GM10266 (cell line): ENCODE data around the gene WWOX.

Source experiments
- DNase-seq: peaks from one replicate; pipeline ENCODE4 v3.0.0; 2012; ENCODE audit errors: extremely low spot score
- TF ChIP-seq, protein P1 (sequence below): IDR thresholded peaks from 2 replicates; pipeline ENCODE4 v1.5.1; 2012; ENCODE audit warnings: mild to moderate bottlenecking, low read depth; ENCODE audit not compliant: control insufficient read depth, insufficient read depth; ENCODE audit errors: missing control alignments

The WWOX gene

DNA sequence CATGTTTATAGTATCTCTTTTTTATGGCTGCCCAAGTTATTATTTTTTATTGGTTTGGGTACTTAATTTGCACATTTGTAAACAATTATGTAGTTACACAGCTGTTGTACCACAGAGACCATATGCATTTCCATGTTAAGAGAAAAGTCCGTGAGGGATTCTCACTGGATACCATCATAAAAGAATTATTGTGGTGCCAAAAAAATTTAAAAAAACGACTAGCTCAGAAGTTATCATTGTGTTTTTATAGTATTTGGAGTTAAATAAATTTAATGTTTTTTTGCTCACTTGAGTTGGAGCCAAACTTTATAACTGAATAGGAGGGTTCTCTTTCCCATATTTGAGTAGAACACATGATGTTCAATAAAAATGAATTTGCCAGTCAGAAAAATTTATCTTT lies 618.7 kb downstream of the WWOX start:
- DNase-seq = no peak
- TF ChIP-seq, protein P1, sequence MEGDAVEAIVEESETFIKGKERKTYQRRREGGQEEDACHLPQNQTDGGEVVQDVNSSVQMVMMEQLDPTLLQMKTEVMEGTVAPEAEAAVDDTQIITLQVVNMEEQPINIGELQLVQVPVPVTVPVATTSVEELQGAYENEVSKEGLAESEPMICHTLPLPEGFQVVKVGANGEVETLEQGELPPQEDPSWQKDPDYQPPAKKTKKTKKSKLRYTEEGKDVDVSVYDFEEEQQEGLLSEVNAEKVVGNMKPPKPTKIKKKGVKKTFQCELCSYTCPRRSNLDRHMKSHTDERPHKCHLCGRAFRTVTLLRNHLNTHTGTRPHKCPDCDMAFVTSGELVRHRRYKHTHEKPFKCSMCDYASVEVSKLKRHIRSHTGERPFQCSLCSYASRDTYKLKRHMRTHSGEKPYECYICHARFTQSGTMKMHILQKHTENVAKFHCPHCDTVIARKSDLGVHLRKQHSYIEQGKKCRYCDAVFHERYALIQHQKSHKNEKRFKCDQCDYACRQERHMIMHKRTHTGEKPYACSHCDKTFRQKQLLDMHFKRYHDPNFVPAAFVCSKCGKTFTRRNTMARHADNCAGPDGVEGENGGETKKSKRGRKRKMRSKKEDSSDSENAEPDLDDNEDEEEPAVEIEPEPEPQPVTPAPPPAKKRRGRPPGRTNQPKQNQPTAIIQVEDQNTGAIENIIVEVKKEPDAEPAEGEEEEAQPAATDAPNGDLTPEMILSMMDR = no peak

DNA sequence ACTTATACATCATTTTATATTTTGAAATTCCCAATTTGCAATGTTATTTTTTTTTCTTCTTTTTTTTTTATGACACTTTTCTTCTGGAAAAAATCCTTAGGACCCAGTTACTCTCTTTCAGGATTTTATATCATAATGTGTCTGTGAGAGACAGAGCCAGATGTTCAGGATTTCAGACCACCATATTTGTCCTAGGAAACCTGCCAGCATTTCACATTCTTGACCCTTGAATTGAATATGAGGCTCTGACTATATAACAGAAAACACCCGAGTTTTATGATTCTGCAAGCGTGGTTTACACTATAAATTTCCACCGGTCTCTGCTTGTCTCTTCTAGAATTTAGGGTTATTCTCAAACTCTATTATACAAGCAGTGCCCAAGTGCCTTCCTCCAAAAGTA lies 621.0 kb downstream of the WWOX start:
- TF ChIP-seq, protein P1 = no peak
- DNase-seq = no peak

DNA sequence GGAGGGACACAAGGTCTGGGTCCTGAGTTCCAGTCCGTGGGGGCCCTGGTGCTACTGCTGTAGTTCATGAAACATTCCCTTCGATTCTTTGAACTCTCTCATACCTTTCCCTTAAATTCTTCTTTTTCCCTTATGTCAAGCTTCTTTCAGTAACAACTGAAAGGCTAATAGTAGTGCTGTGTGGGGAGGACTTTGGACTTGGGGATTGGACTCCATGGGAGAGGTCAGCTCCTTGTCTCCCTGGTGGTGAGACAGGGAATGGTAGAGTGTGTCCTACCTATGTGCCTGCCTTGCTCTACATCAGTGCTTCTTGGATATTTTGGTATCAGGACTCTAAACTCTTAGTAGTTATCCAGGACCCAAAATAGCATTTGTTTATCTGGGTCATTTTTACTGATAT lies 628.1 kb downstream of the WWOX start:
- TF ChIP-seq, protein P1 = no peak
- DNase-seq = no peak

DNA sequence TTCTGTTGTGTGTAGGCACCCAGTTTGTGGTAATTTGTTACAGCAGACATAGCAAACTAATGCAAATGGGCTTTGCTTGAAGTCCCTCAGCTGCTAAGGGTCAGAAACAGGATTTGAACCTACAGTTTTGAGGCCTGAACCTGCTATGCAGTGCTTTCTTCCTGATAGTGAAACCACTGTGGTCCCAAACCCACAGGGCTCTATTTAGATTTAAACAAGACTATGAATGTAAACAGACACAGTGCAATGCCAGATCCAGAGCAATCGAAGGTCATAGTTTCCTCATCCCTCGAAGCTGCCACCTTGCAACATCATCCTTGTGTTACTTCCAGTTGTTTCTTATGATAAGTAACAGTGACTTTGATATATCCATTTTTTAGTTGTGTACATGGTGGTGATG lies 630.2 kb downstream of the WWOX start:
- no peak for DNase-seq
- TF ChIP-seq, protein P1 = no peak

DNA sequence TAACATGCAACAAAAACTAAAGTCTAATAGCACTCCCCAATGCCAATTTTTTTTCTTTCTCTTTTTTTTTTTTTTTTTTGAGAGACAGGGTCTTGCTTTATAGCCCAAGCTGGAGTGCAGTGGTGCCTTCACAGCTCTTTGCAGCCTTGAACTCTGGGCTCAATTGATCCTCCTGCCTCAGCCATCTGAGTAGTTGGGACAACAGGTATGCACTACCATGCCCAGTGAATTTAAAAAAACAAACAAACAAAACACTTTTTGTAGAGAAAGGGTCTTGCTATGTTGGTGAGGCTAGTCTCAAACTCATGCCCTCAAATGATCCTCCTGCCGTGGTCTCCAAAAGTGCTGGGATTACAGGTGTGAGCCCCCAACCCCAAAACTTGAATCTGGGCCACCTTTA lies 632.3 kb downstream of the WWOX start:
- no peak for DNase-seq
- TF ChIP-seq, protein P1 = no peak

DNA sequence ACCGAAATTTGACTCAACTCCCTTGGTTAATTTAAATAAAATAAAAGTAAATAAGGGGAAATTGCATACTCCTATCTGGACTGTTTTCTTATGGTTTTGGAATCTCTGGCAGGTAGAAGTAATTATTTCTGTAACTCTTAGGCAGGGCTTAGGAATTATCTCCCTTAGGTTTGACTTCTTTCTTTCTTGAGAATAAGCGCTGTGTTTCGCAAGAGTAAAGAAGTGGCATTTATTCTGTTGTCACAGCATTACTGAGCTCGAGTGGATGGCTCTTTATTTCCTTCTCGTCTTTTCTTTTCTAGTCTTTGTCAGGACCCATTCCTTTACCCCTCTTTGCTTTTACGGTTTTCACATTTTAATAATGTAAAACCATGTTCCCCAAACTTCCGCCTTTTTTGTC lies 633.2 kb downstream of the WWOX start:
- no peak for DNase-seq
- TF ChIP-seq, protein P1 = no peak

DNA sequence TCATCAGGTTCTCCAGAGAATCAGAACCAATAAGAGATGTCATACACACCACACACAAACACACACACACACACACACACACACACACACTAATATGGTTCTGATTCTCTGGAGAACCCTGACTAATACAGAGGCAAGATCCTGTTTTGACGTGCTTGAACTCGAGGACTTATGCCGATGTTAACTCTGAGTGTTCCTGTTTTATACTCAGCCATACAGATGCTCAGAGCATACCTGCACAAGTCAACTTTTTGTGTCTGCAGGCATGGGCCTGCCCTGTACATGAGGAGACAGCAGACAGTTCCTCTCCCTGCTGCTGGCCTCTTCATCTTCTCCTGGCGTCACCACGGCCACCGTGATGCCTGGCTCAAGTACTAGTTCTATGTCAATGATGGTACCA lies 635.9 kb downstream of the WWOX start:
- no peak for DNase-seq
- TF ChIP-seq, protein P1 = no peak
